CD8-positive, alpha-beta memory T cell (primary cell): ENCODE results near the gene TRPC4. TPM values are rescaled to one million over a fixed set of nuclear protein-coding genes. Genes with fewer than 3 reads are reported as not detected.

ENCODE experiments used
- CTCF ChIA-PET: fragments of 350-600 bp; sonication (Branson Sonifier 250); formaldehyde crosslinking; loops from one replicate; lab custom pipeline; 2021; ENCODE audit warnings: antibody characterized with exemption; lab: Charles Lee
- POLR2A ChIA-PET: fragments of 350-600 bp; sonication (Branson Sonifier 250); formaldehyde crosslinking; loops from one replicate; lab custom pipeline; 2021; ENCODE audit warnings: antibody characterized with exemption; lab: Charles Lee
- DNase-seq, 5 donors: peaks; one replicate each; pipeline versions ENCODE4 v3.0.0 to v3.0.0-alpha.2; 2020 to 2022; ENCODE audit warnings: mixed read lengths in 1 of 5
- H3K27ac ChIP-seq: one replicate; pipeline ENCODE4 v1.7.0; 2013; ENCODE audit warnings: low read depth, mild to moderate bottlenecking, low read length, moderate library complexity
- H3K27me3 ChIP-seq: 2 replicates; pipeline ENCODE4 v1.7.0; 2013; ENCODE audit warnings: low read length, mild to moderate bottlenecking; ENCODE audit not compliant: insufficient read depth, poor library complexity, severe bottlenecking
- H3K36me3 ChIP-seq: 2 replicates; pipeline ENCODE4 v1.7.0; 2013; ENCODE audit warnings: mild to moderate bottlenecking, low read length, moderate library complexity; ENCODE audit not compliant: insufficient read depth
- H3K4me1 ChIP-seq: 2 replicates; pipeline ENCODE4 v1.7.0; 2013; ENCODE audit warnings: mild to moderate bottlenecking, low read length, moderate library complexity; ENCODE audit not compliant: insufficient read depth
- H3K4me3 ChIP-seq: 2 replicates; pipeline ENCODE4 v1.7.0; 2013; ENCODE audit warnings: mild to moderate bottlenecking, low read length
- H3K9me3 ChIP-seq: 2 replicates; pipeline ENCODE4 v1.7.0; 2013; ENCODE audit warnings: mild to moderate bottlenecking, low read length
- H3K27ac Mint-ChIP-seq, 8 donors: one replicate each; pipeline ENCODE4 v1.8.0; 2020 to 2021; ENCODE audit warnings: mixed read lengths in 8 of 8, mild to moderate bottlenecking in 6 of 8, inconsistent platforms in 3 of 8, moderate library complexity in 3 of 8
- H3K27me3 Mint-ChIP-seq, 2 donors: one replicate each; pipeline ENCODE4 v1.8.0; 2020 to 2021; ENCODE audit warnings: mixed read lengths in 2 of 2, mild to moderate bottlenecking in 1 of 2, moderate library complexity in 1 of 2
- H3K36me3 Mint-ChIP-seq, 3 donors: one replicate each; pipeline ENCODE4 v1.8.0; 2020 to 2021; ENCODE audit warnings: mixed read lengths in 3 of 3, inconsistent platforms in 1 of 3, mild to moderate bottlenecking in 1 of 3
- H3K4me1 Mint-ChIP-seq, 3 donors: one replicate each; pipeline ENCODE4 v1.8.0; 2020 to 2021; ENCODE audit warnings: mixed read lengths in 3 of 3, inconsistent platforms in 1 of 3, mild to moderate bottlenecking in 1 of 3
- H3K4me3 Mint-ChIP-seq, 7 donors: one replicate each; pipeline ENCODE4 v1.8.0; 2020 to 2021; ENCODE audit warnings: mixed read lengths in 7 of 7, mild to moderate bottlenecking in 6 of 7, moderate library complexity in 4 of 7, inconsistent platforms in 2 of 7
- H3K9me3 Mint-ChIP-seq, 5 donors: one replicate each; pipeline ENCODE4 v1.8.0; 2020 to 2022; ENCODE audit warnings: mixed read lengths in 5 of 5, mild to moderate bottlenecking in 3 of 5, moderate library complexity in 2 of 5, inconsistent platforms in 1 of 5
- polyA plus RNA-seq: library from polyadenylated mRNA; unstranded; fragments of 300-500 nt; fragmentation: Illumina TruSeq; gene quantifications from one replicate; pipeline ENCODE4 v1.2.3, GENCODE V29; 2021
- total RNA-seq, 2 experiments: library from RNA; stranded (reverse); gene quantifications; one replicate each; pipeline ENCODE4 v1.2.3, GENCODE V29; 2021

Gene TRPC4
- not detected for total RNA-seq
- not detected for polyA plus RNA-seq

DNA sequence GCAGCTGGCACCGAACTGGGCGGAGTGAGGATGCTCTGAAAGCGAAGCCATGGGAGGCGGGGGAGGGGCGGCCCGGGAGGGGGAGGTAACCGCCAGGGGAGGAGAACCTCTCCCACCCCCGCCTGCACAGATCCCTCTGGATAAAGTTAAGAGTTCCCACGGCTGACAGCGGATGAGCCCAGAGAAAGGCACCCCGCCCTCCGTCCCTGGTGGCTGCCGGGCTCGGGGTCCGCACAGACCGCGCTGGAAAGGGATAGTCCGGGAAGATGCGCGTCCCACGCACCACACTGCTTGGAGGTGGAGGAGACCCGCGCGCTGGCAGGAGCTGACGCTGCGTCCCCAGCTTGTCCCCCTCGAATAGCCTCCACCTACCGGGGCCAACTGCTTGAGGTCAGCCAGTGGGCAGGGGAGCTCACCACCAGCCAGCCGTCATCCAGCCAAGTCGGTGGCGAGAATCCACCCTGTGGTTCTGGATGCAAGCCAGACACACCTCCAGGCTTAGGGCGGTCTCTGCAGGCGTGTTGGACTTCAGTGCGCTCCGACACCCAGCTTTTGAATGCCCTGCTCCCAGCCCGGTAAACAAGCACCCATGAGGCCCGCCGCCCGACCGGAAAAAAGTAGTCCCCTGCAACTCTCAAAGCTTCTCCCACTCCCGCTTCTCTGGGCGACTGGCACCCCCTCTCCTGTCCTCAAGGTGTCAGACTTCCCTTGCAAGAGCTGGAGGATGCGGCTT lies at the start of gene TRPC4:
TSS of gene TRPC4 (minus strand) at position 17 of the 733 bp plus-strand sequence. CDS start 86,439 bp downstream, outside the sequence.
- ChIA-PET POLR2A (no interaction called here), CTCF (no interaction called here)
- H3K27ac Mint-ChIP-seq: no peak within 1 kb of the TSS
- Histone ChIP-seq H3K4me3 (no peak within 1 kb of the TSS), H3K4me1 (no peaks in the 10 kb centered on the region), H3K27ac (no peak within 1 kb of the TSS), H3K27me3 (no peaks in the 10 kb centered on the region), H3K9me3 (no peaks in the 10 kb centered on the region), H3K36me3 (no peaks in the 10 kb centered on the region)
- H3K27me3 Mint-ChIP-seq: peaks cover 13 to 19% of the 10 kb centered on the region in 2 donors
- DNase-seq: no peak
- H3K4me3 Mint-ChIP-seq: no peak within 1 kb of the TSS
- peaks cover 0 to 2% (median 0%) of the 10 kb centered on the region in 3 donors for H3K4me1 Mint-ChIP-seq
- H3K36me3 Mint-ChIP-seq: no peaks in the 10 kb centered on the region
- H3K9me3 Mint-ChIP-seq: peaks cover 0 to 9% (median 8%) of the 10 kb centered on the region in 5 donors

DNA sequence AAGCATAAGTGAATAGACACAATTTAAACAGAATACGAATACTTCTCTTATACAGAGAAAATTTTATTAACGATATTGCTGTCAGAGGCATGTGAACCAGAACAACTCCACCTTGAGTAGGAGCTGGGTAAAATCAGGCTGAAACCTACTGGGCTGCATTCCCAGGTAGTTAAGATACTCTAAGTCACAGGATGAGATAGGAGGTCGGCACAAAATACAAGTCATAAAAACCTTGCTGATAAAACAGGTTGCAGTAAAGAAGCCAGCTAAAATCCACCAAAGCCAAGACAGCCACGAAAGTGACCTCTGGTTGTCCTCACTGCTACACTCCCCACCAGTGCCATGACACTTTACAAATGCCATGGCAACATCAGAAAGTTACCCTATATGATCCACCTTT lies 49.2 kb upstream of the TRPC4 start:
- no peak overlapping the region for H3K4me3 ChIP-seq
- H3K27ac ChIP-seq: no peak overlapping the region
- Mint-ChIP-seq H3K4me1 (no peaks in the 10 kb centered on the region), H3K36me3 (no peaks in the 10 kb centered on the region), H3K27me3 (no peaks in the 10 kb centered on the region), H3K9me3 (peaks cover 0 to 19% (median 5%) of the 10 kb centered on the region in 5 donors), H3K4me3 (no peak overlapping the region), H3K27ac (no peak overlapping the region)
- H3K36me3 ChIP-seq: no peaks in the 10 kb centered on the region
- no peak for DNase-seq
- H3K9me3 ChIP-seq: no peaks in the 10 kb centered on the region
- H3K4me1 ChIP-seq: no peaks in the 10 kb centered on the region
- CTCF ChIA-PET: no interaction called here
- no peaks in the 10 kb centered on the region for H3K27me3 ChIP-seq
- POLR2A ChIA-PET: no interaction called here

DNA sequence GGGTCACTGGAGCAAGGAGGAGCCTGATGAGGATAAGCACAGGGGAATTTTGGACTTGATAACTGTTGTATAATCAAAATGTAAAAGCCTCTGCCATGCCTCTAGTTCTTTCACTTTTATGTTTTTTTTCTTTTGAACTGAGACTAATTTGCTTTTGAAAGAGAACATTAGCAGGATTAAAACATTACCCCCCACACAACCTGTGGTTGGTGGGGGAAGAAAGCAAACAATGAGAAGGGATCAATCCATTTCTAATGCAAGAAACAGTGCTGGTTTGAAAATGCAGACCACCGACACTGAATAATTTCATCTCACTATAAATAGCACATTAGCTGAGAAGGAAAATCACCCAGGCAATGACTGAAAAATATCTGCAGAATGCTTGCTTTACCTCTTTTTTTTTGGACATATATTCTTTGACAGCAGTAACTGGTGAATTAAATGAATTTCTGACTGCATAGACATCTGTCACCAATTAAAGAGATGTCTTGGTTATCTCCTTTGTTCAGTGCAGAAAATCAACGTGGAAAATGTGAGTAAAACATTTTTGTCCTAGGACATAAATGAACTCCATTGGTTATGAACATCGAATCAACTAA lies 48.6 kb upstream of the TRPC4 start:
- POLR2A ChIA-PET: no interaction called here
- no peak overlapping the region for H3K27ac Mint-ChIP-seq
- H3K9me3 Mint-ChIP-seq: peaks cover 0 to 22% (median 5%) of the 10 kb centered on the region in 5 donors
- no peaks in the 10 kb centered on the region for H3K36me3 Mint-ChIP-seq
- CTCF ChIA-PET: no interaction called here
- no peaks in the 10 kb centered on the region for H3K4me1 Mint-ChIP-seq
- H3K4me3 Mint-ChIP-seq: no peak overlapping the region
- no peaks in the 10 kb centered on the region for H3K27me3 Mint-ChIP-seq
- Histone ChIP-seq H3K36me3 (no peaks in the 10 kb centered on the region), H3K9me3 (no peaks in the 10 kb centered on the region), H3K27ac (no peak overlapping the region), H3K4me3 (no peak overlapping the region), H3K4me1 (no peaks in the 10 kb centered on the region), H3K27me3 (no peaks in the 10 kb centered on the region)
- no peak for DNase-seq

DNA sequence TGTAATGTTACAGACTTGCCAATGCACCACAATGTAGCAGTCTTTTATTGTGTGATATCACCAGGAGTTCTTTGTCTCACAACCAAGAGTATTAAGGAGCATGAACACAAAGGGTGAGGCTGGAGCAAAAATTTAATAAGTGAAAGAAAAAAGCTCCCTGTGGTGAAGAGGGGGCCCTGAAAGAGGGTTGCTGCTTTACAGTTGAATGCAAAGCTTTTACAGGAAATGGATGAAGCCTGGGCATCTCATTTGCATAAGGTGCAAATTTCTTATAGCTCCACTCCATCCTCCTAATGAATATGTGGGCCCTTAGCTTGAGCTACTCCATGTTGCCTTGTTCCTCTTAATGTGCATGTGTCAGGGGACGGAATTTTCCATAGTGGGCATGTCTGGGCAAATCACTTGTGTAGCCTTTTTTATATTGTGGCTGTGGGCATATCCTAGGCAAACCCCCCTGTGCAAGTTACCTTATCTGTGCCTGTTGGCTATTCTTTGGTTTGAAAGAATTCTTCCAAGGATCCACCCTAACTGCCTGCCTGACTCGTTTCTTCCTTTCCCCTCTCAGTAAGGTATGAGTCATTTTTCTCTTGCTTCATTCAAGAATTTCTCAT lies 45.3 kb upstream of the TRPC4 start:
- no peak for DNase-seq
- Histone ChIP-seq H3K9me3 (no peaks in the 10 kb centered on the region), H3K27me3 (no peaks in the 10 kb centered on the region), H3K4me3 (no peak overlapping the region), H3K36me3 (no peaks in the 10 kb centered on the region), H3K4me1 (no peaks in the 10 kb centered on the region), H3K27ac (no peak overlapping the region)
- ChIA-PET CTCF (no interaction called here), POLR2A (no interaction called here)
- H3K9me3 Mint-ChIP-seq: peaks cover 0 to 26% (median 4%) of the 10 kb centered on the region in 5 donors
- no peak overlapping the region for H3K4me3 Mint-ChIP-seq
- no peaks in the 10 kb centered on the region for H3K27me3 Mint-ChIP-seq
- no peak overlapping the region for H3K27ac Mint-ChIP-seq
- no peaks in the 10 kb centered on the region for H3K4me1 Mint-ChIP-seq
- no peaks in the 10 kb centered on the region for H3K36me3 Mint-ChIP-seq

DNA sequence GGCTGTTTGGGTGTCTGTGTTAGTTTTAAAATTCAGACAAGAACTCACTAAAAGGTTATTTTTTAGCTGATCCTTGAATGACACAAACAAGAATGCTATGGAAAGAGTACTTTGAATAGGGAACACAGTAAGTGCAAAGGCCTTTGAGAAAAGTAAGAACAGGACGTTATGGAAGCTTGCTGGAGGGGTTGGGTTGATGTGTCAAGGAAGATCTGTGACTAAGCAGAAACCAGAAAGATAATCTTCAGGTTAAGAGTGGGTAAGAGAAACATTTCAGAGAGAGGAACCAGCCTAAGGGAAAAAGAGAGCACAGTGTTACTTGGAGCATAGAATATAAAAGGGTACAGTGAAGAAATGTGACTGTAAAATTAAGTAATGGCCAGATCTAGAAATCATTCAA lies 41.2 kb upstream of the TRPC4 start:
- Histone ChIP-seq H3K9me3 (no peaks in the 10 kb centered on the region), H3K27ac (no peak overlapping the region), H3K4me3 (no peak overlapping the region), H3K4me1 (no peaks in the 10 kb centered on the region), H3K36me3 (no peaks in the 10 kb centered on the region), H3K27me3 (no peaks in the 10 kb centered on the region)
- H3K9me3 Mint-ChIP-seq: peaks cover 0 to 14% (median 2%) of the 10 kb centered on the region in 5 donors
- ChIA-PET POLR2A (no interaction called here), CTCF (no interaction called here)
- no peaks in the 10 kb centered on the region for H3K27me3 Mint-ChIP-seq
- H3K4me1 Mint-ChIP-seq: no peaks in the 10 kb centered on the region
- no peak overlapping the region for H3K27ac Mint-ChIP-seq
- H3K4me3 Mint-ChIP-seq: no peak overlapping the region
- H3K36me3 Mint-ChIP-seq: no peaks in the 10 kb centered on the region
- DNase-seq: no peak

DNA sequence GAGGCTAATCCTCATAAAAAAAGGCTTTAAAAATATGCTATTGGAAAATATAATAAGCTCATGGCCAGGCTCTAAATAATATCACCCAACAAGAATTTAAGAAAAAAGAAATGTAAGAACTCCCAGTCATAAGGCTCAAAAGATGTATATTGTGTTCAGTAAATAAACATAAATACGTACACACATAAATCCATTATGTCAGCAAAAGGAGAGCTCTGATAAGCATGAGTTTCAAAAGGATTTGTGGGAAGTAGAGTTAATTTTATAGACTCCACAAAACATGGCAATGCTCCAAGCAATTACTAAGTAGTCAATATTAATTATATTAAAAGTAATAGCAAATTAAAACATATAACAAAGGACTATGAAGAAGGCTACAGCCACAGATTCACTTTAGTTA lies 37.3 kb upstream of the TRPC4 start:
- no peaks in the 10 kb centered on the region for H3K4me1 Mint-ChIP-seq
- H3K36me3 ChIP-seq: no peaks in the 10 kb centered on the region
- H3K9me3 Mint-ChIP-seq: peaks cover 0 to 10% (median under 1%) of the 10 kb centered on the region in 5 donors
- no peak overlapping the region for H3K4me3 ChIP-seq
- H3K4me1 ChIP-seq: no peaks in the 10 kb centered on the region
- H3K36me3 Mint-ChIP-seq: no peaks in the 10 kb centered on the region
- H3K27me3 Mint-ChIP-seq: no peaks in the 10 kb centered on the region
- no peak overlapping the region for H3K27ac Mint-ChIP-seq
- POLR2A ChIA-PET: no interaction called here
- H3K4me3 Mint-ChIP-seq: no peak overlapping the region
- no peak for DNase-seq
- H3K9me3 ChIP-seq: no peaks in the 10 kb centered on the region
- H3K27ac ChIP-seq: no peak overlapping the region
- no peaks in the 10 kb centered on the region for H3K27me3 ChIP-seq
- CTCF ChIA-PET: no interaction called here

DNA sequence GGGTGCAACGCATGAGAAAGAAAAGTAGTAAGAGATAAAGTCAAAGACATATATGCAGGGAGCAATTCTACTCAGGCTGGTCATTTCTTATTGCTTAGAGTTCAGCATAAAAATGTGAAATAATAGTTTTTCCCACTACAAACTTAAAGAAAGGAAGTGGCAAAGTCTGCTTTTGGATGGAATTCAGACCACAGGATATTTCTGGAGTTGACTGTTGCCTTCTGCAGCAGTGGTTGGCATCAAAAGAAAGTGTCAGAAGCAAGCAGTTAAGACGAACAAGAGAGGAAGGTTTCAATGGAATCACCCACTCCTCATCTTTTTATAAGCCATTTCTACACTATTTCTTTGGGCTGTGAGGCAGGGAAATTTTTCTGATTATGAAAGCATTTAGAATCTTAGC lies 36.2 kb upstream of the TRPC4 start:
- DNase-seq: no peak
- ChIA-PET POLR2A (no interaction called here), CTCF (no interaction called here)
- Histone ChIP-seq H3K27me3 (no peaks in the 10 kb centered on the region), H3K27ac (no peak overlapping the region), H3K4me1 (no peaks in the 10 kb centered on the region), H3K36me3 (no peaks in the 10 kb centered on the region), H3K4me3 (no peak overlapping the region), H3K9me3 (no peaks in the 10 kb centered on the region)
- no peaks in the 10 kb centered on the region for H3K27me3 Mint-ChIP-seq
- no peak overlapping the region for H3K4me3 Mint-ChIP-seq
- no peaks in the 10 kb centered on the region for H3K36me3 Mint-ChIP-seq
- peaks cover 0 to 10% (median 2%) of the 10 kb centered on the region in 5 donors for H3K9me3 Mint-ChIP-seq
- no peak overlapping the region for H3K27ac Mint-ChIP-seq
- no peaks in the 10 kb centered on the region for H3K4me1 Mint-ChIP-seq

DNA sequence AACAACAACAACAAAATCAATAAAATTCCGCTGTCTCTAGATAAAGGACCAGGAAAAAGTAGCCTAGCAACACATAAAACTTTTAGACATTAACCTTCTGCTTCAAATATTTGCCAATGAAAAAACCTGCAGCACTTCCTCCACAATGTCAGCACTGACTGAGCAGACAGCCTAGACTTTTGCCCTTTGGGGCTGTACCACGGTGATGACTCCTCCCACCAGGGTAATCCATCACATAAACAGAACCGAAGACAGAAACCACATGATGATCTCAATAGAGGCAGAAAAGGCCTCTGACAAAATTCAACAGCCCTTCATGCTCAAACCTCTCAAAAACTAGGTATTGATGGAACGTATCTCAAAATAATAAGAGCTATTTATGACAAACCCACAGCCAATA lies 30.2 kb upstream of the TRPC4 start:
- ChIA-PET POLR2A (no interaction called here), CTCF (no interaction called here)
- no peaks in the 10 kb centered on the region for H3K27me3 ChIP-seq
- no peaks in the 10 kb centered on the region for H3K9me3 ChIP-seq
- H3K27me3 Mint-ChIP-seq: no peaks in the 10 kb centered on the region
- H3K9me3 Mint-ChIP-seq: peaks cover 0 to 11% (median 6%) of the 10 kb centered on the region in 5 donors
- no peaks in the 10 kb centered on the region for H3K36me3 Mint-ChIP-seq
- no peaks in the 10 kb centered on the region for H3K4me1 ChIP-seq
- H3K4me1 Mint-ChIP-seq: no peaks in the 10 kb centered on the region
- no peak overlapping the region for H3K4me3 ChIP-seq
- H3K27ac Mint-ChIP-seq: no peak overlapping the region
- H3K36me3 ChIP-seq: no peaks in the 10 kb centered on the region
- H3K27ac ChIP-seq: no peak overlapping the region
- DNase-seq: no peak
- no peak overlapping the region for H3K4me3 Mint-ChIP-seq
